Fibroblast of skin of left quadriceps (primary cell): ENCODE results near the gene PCSK6.

ENCODE experiments used
- DNase-seq, 2 experiments: peaks; one replicate each; pipeline ENCODE4 v3.0.0-alpha.2; 2013; ENCODE audit warnings: low read depth in 2 of 2

PCSK6 gene

DNA sequence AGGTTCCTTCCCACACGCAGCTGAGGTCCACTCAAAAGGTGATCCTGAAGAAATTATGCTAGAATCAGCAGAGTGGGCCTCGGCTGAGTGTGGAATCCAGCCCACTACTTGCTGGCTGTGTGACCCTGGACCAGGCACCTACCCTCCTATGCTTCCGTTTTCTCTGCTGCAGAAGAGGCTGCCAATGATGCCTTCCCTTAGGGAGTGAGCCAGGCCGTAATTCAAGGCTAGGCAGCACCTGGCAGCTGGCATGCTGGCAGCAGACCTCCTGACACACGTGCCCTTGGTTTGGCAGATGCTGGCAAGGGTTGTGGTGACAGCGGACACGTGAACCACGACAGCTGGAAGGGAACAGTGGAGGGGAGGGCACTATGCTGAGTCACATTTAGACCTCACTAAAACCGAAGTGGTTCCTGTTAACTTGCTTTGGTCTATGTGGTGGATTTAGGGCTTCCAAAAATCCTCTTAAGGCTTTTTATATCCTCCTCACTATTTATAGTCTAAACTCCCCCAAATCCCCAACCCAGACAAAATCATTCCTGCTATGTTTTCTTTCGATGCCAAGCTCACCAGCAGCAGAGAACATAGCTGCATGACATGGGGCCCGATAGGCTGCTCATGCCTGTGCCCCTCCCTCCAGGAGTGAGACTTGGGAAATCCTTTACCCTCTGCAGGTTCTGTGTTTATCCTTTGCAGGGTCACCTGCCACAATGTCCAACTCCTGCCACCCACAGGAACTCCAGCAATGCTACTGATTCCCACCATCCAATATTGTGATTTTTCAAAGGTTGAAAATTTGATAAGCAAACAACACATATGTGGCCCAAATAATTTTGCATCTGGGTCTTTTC is 10.6 kb upstream of the PCSK6 start:
- DNase-seq: no peak

- DNase-seq: no peak
These were observed 9.4 kb upstream of the PCSK6 start for GRCh38 chr15:101498717-101499480.

DNA sequence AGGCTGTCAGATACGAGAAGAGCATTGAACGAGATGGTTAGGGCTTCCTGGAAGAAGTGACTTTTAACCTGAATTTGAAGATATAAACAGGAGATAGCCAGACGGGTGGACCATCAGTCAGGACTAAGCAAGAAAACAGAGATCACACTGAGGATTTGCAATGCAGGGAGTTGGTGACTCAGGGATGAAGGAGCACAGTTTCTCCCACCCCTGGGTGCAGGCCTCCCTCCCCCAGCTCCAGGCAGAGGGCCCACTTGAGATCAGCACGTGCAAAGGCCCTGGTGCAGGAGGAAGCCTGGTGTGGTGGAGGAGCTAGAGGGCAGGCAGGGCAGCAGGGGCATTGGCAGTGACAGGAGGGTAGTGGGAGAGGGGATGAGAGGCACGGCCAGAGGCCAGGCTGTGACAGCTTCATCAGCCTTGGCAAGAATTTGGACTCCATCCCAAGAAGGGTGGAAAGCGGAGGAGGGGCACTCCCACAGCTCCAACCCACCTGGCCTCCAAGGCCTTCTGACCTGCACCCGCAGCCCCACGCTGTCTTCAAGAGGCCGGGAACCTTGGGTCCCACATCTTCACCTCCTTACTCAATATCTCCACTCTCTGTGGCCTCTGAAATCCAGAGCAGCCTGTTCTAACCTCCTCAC is 8.7 kb upstream of the PCSK6 start:
- no peak for DNase-seq

- DNase-seq: no peak
These were observed 8.1 kb upstream of the PCSK6 start for GRCh38 chr15:101497484-101498034.

GRCh38 chr15:101497017-101497416 is 7.5 kb upstream of the PCSK6 start:
- DNase-seq: no peak

- no peak for DNase-seq
These were observed 6.9 kb upstream of the PCSK6 start for GRCh38 chr15:101496198-101496986.

DNA sequence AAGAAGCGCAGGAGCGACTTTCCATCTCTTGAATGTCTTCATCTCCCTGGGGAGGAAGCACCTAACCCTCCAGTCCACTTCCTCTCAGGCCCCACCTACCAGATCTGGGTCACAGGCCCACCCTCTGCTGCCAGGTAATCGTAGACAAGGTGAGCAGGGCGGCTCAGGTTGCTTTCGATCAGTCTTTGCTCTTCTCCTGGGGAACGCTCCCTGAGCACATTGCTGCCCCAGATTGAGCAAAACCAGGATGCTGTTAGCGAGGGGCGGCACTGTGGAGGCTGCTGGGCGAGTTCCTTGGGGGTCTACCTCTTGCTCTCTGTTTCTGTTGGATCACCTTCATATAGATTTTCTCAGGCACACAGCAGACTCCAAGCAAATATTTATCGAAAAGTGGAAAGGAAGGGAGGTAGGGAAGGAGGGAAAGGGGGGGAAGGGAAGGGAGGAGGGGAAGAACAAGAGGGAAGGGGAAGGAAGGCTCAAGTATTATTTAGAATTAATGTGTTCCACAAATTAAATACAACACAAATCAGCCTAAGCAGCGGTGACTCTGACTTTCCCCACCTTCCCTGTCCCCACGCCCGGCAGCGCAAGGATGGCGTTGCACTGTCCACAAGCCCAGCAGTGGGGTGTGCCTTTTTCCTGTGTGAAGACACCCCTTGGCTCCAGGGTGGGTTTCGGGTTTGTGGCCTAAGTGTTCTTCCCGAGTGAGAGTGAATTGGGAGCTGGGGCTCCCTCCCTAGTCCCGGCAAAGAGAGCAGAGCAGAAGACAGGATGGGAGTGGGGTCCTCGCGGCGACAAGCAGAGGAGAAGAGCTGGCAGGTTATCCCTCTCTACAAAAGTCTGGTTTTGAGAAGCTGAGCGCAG is 6.1 kb upstream of the PCSK6 start:
- no peak for DNase-seq

DNA sequence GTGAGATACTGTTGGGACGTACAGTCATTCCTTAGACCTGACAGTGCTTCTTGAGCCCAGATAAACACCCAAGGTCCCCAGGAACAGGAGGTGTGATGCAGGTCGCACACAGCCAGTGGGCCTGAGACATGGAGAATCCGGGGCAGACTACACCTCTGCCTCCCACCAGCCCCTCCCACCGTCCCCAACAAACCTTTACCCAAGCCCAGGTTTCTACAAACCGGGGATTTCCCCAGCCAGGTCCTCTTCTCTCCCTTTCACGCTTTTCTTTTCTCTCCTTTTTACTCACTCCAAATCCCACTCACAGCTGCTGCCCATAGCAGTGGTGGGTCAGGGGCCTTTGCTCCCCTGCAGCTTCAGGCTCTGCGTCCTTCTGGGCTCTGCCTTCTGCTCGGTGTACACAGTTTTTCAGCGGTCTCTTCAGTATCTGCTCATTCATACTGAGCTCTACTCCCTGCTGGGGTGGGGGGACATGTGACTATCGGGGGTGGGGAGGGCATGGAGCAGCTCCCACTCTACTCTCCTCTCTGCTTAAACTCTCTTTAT is 4.8 kb upstream of the PCSK6 start:
- DNase-seq: no peak

- no peak for DNase-seq
These were observed 3.5 kb upstream of the PCSK6 start for GRCh38 chr15:101492766-101493692.

- no peak for DNase-seq
These were observed 2.5 kb upstream of the PCSK6 start for GRCh38 chr15:101491734-101492640.

DNA sequence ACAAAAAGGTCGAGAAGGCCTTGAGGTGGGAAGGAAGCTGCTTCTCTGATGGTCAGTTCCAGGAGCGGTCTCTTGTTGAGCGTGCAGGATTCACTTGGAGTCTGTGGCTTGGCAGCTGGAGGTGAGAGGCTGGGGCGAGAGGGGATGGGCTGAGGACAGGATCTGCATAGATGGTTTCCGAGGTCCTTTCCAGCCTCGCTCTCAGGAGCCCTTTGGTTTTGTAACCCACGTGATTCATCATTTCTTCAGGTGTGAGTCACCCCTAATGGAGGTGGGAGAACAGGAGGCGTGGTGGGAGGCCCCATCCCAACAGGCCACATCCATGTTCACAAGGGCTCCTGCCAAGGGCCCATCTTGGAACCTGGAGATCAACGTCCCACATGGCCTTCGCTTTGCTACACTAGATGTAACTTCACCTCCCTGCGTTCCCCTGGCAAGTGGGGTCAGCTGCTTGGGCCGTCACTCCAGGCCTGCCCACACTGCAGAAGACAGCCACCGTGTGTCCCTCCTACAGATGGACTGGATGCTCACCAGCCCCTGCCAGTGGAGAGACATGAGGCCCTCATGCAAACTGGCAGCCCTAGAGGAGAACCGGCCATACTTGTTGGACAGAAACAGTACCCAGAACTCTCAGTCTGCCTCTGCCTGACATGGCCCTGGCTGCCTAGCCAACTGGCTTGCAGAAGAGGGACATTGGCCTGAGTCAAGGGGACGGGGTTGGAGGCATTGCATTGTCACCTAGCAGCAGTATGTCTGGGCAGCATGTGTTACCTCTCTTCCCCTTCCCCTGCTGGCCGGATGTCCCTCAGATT is 1.6 kb upstream of the PCSK6 start:
- DNase-seq: no peak

DNA sequence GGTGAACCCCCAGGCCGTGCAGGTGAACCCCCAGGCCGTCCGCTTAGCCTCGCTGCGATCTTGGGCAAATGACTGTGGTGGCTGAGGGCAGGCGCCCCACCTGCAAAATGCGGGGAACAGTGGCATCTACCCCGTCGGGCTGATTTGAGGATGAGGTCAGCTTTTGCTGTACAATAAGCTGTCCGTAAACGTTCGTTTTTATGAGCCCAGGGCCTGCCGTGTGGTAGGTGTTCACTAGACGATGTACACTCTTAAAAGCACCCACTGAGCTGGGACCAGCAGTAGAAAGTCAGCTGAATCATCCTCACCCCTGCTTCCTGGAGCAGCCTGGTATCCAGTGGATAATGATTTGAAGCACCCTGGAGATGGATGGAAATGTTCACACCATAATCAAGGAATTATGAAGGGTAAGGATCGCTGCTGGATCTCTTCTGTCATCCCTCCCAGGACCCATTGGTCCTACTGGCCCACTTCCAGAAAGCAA is 943 bp upstream of the PCSK6 start:
- DNase-seq: no peak

DNA sequence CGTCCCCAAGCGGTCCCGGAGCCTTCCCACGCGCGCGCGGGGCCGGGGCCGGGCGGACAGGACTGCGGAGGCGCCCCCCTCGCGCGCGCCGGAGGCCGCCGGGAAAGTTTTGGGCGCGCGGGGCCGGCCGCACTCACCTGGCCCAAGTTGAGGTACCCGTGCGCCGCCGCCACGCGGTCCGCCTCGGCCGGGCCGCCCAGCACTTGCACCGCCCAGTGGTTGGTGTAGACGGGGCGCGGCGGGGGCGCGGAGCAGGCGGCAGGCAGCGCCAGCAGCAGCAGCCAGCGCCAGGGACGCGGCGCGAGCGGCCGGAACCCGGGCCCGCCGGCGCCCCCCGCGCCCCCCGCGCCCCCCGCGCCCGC is 289 bp downstream of the PCSK6 start:
- no peak for DNase-seq

- DNase-seq: no peak
These were observed 975 bp downstream of the PCSK6 start for GRCh38 chr15:101488300-101489164.

DNA sequence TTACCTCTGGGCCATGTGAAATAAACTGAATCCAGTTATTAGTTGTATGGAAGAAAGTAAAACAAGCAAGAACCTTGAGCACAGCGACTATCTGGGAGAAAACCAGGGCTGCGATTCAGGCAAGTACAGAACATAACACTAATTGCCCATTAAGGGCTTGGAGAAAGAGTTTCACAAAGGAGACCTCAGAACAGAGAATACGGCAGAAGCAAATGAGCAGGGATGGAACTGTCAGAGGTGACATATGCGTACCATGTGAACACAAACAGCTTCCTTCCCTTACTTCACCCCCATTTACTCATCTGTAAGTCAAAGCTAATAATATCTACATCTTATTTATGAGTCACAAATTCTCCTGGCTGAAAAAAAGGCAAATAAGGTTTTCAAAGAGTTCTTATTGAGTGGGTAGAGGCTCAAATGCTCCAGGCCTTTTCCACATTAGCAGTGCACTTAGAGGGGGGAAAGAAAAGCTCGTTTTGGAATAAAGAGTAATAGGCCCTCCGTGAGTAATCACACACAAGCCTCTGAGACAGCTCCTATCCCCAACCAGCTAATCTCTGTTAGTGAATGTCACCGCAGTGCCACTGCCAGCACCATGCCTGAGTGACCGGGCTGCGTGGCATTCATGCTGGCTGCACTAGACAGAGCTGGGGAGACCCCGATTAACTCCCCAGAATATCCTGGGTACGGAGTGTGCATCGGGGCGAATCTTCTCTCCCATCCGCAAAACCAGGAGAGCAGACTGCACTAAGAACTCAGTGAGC is 2.6 kb downstream of the PCSK6 start:
- DNase-seq: peak; percentile 16 to 23
